Measurements from ENCODE around the gene ADGRA1. TPM values are rescaled to one million over a fixed set of nuclear protein-coding genes. Genes with fewer than 3 reads are reported as not detected.

ADGRA1 gene
- total RNA-seq, 2 experiments from 2014 or later = not detected

Other genes starting within 250 kb of the ADGRA1 start
- gene CFAP46, start 145.4 kb upstream of the ADGRA1 start, total RNA-seq = not detected
- gene KNDC1, start 72.3 kb downstream of the ADGRA1 start, total RNA-seq = under 1 TPM; 0.21 to 0.32 TPM
- gene UTF1, start 142.3 kb downstream of the ADGRA1 start, total RNA-seq = not detected
- not detected for gene VENTX, start 149.9 kb downstream of the ADGRA1 start, total RNA-seq
- gene ADAM8, start 188.9 kb downstream of the ADGRA1 start, total RNA-seq = 10 to 100 TPM; 69.9 to 75.5 TPM
- 10 to 100 TPM; 53.5 to 59.0 TPM for gene TUBGCP2, start 220.9 kb downstream of the ADGRA1 start, total RNA-seq
- gene ZNF511, start 221.0 kb downstream of the ADGRA1 start, total RNA-seq = 10 to 100 TPM; 61.4 to 62.6 TPM
- gene CALY, start 249.0 kb downstream of the ADGRA1 start, total RNA-seq = not detected